Measurements from ENCODE around the gene ADAMTSL2.

The ADAMTSL2 gene

GRCh38 chr9:133605446-133605845, 70.9 kb downstream of the ADAMTSL2 start:
- H3K9ac ChIP-seq (ENCODE audit: low read depth in 1 of 2, low read length in 2 of 2): no peak overlapping the region
- no peaks in the 10 kb centered on the region for H3K4me1 ChIP-seq (ENCODE audit: control insufficient read depth in 1 of 2, insufficient read depth in 2 of 2, low read length in 2 of 2)
- no peaks in the 10 kb centered on the region for H3K36me3 ChIP-seq (ENCODE audit: control insufficient read depth in 1 of 2, insufficient read depth in 2 of 2, low read length in 2 of 2)
- H3K9me3 ChIP-seq (ENCODE audit: control insufficient read depth in 1 of 2, low read length in 2 of 2): no peaks in the 10 kb centered on the region
- peaks cover 15 to 23% of the 10 kb centered on the region in 2 donors for H3K27me3 ChIP-seq (ENCODE audit: control insufficient read depth in 1 of 2, insufficient read depth in 2 of 2, low read length in 2 of 2)
- no peak overlapping the region for H3K4me3 ChIP-seq (ENCODE audit: low read depth in 1 of 2, low read length in 2 of 2)
- no peak overlapping the region for H3K27ac ChIP-seq (ENCODE audit: low read depth, low read length)

GRCh38 chr9:133605856-133606707, 71.6 kb downstream of the ADAMTSL2 start:
- Histone ChIP-seq H3K36me3 (ENCODE audit: control insufficient read depth in 1 of 2, insufficient read depth in 2 of 2, low read length in 2 of 2) (no peaks in the 10 kb centered on the region), H3K9me3 (ENCODE audit: control insufficient read depth in 1 of 2, low read length in 2 of 2) (no peaks in the 10 kb centered on the region), H3K27me3 (ENCODE audit: control insufficient read depth in 1 of 2, insufficient read depth in 2 of 2, low read length in 2 of 2) (peaks cover 21 to 23% of the 10 kb centered on the region in 2 donors), H3K9ac (ENCODE audit: low read depth in 1 of 2, low read length in 2 of 2) (no peak overlapping the region), H3K4me1 (ENCODE audit: control insufficient read depth in 1 of 2, insufficient read depth in 2 of 2, low read length in 2 of 2) (no peaks in the 10 kb centered on the region), H3K4me3 (ENCODE audit: low read depth in 1 of 2, low read length in 2 of 2) (no peak overlapping the region), H3K27ac (ENCODE audit: low read depth, low read length) (no peak overlapping the region)

- Histone ChIP-seq H3K27ac (ENCODE audit: low read depth, low read length) (no peak overlapping the region), H3K9me3 (ENCODE audit: control insufficient read depth in 1 of 2, low read length in 2 of 2) (no peaks in the 10 kb centered on the region), H3K27me3 (ENCODE audit: control insufficient read depth in 1 of 2, insufficient read depth in 2 of 2, low read length in 2 of 2) (peaks cover 21 to 23% of the 10 kb centered on the region in 2 donors), H3K4me3 (ENCODE audit: low read depth in 1 of 2, low read length in 2 of 2) (no peak overlapping the region), H3K9ac (ENCODE audit: low read depth in 1 of 2, low read length in 2 of 2) (no peak overlapping the region), H3K36me3 (ENCODE audit: control insufficient read depth in 1 of 2, insufficient read depth in 2 of 2, low read length in 2 of 2) (no peaks in the 10 kb centered on the region), H3K4me1 (ENCODE audit: control insufficient read depth in 1 of 2, insufficient read depth in 2 of 2, low read length in 2 of 2) (no peaks in the 10 kb centered on the region)
These were observed 72.2 kb downstream of the ADAMTSL2 start for GRCh38 chr9:133606708-133607025.

- H3K9ac ChIP-seq (ENCODE audit: low read depth in 1 of 2, low read length in 2 of 2): no peak overlapping the region
- no peak overlapping the region for H3K4me3 ChIP-seq (ENCODE audit: low read depth in 1 of 2, low read length in 2 of 2)
- no peaks in the 10 kb centered on the region for H3K4me1 ChIP-seq (ENCODE audit: control insufficient read depth in 1 of 2, insufficient read depth in 2 of 2, low read length in 2 of 2)
- H3K27ac ChIP-seq (ENCODE audit: low read depth, low read length): no peak overlapping the region
- peaks cover 21 to 23% of the 10 kb centered on the region in 2 donors for H3K27me3 ChIP-seq (ENCODE audit: control insufficient read depth in 1 of 2, insufficient read depth in 2 of 2, low read length in 2 of 2)
- H3K36me3 ChIP-seq (ENCODE audit: control insufficient read depth in 1 of 2, insufficient read depth in 2 of 2, low read length in 2 of 2): no peaks in the 10 kb centered on the region
- H3K9me3 ChIP-seq (ENCODE audit: control insufficient read depth in 1 of 2, low read length in 2 of 2): no peaks in the 10 kb centered on the region
These were observed 72.9 kb downstream of the ADAMTSL2 start for GRCh38 chr9:133607381-133607780.

GRCh38 chr9:133607976-133608375, 73.5 kb downstream of the ADAMTSL2 start:
- H3K36me3 ChIP-seq (ENCODE audit: control insufficient read depth in 1 of 2, insufficient read depth in 2 of 2, low read length in 2 of 2): no peaks in the 10 kb centered on the region
- no peak overlapping the region for H3K4me3 ChIP-seq (ENCODE audit: low read depth in 1 of 2, low read length in 2 of 2)
- H3K9me3 ChIP-seq (ENCODE audit: control insufficient read depth in 1 of 2, low read length in 2 of 2): no peaks in the 10 kb centered on the region
- H3K9ac ChIP-seq (ENCODE audit: low read depth in 1 of 2, low read length in 2 of 2): no peak overlapping the region
- H3K27ac ChIP-seq (ENCODE audit: low read depth, low read length): no peak overlapping the region
- no peaks in the 10 kb centered on the region for H3K4me1 ChIP-seq (ENCODE audit: control insufficient read depth in 1 of 2, insufficient read depth in 2 of 2, low read length in 2 of 2)
- H3K27me3 ChIP-seq (ENCODE audit: control insufficient read depth in 1 of 2, insufficient read depth in 2 of 2, low read length in 2 of 2): peaks cover 21 to 23% of the 10 kb centered on the region in 2 donors

GRCh38 chr9:133608382-133608781, 73.9 kb downstream of the ADAMTSL2 start:
- Histone ChIP-seq H3K27me3 (ENCODE audit: control insufficient read depth in 1 of 2, insufficient read depth in 2 of 2, low read length in 2 of 2) (peaks cover 23 to 24% of the 10 kb centered on the region in 2 donors), H3K9ac (ENCODE audit: low read depth in 1 of 2, low read length in 2 of 2) (no peak overlapping the region), H3K4me3 (ENCODE audit: low read depth in 1 of 2, low read length in 2 of 2) (no peak overlapping the region), H3K4me1 (ENCODE audit: control insufficient read depth in 1 of 2, insufficient read depth in 2 of 2, low read length in 2 of 2) (no peaks in the 10 kb centered on the region), H3K9me3 (ENCODE audit: control insufficient read depth in 1 of 2, low read length in 2 of 2) (no peaks in the 10 kb centered on the region), H3K27ac (ENCODE audit: low read depth, low read length) (no peak overlapping the region), H3K36me3 (ENCODE audit: control insufficient read depth in 1 of 2, insufficient read depth in 2 of 2, low read length in 2 of 2) (no peaks in the 10 kb centered on the region)

GRCh38 chr9:133608889-133609288, 74.4 kb downstream of the ADAMTSL2 start:
- Histone ChIP-seq H3K27ac (ENCODE audit: low read depth, low read length) (no peak overlapping the region), H3K4me1 (ENCODE audit: control insufficient read depth in 1 of 2, insufficient read depth in 2 of 2, low read length in 2 of 2) (no peaks in the 10 kb centered on the region), H3K27me3 (ENCODE audit: control insufficient read depth in 1 of 2, insufficient read depth in 2 of 2, low read length in 2 of 2) (peaks cover 23 to 24% of the 10 kb centered on the region in 2 donors), H3K9me3 (ENCODE audit: control insufficient read depth in 1 of 2, low read length in 2 of 2) (no peaks in the 10 kb centered on the region), H3K36me3 (ENCODE audit: control insufficient read depth in 1 of 2, insufficient read depth in 2 of 2, low read length in 2 of 2) (no peaks in the 10 kb centered on the region), H3K9ac (ENCODE audit: low read depth in 1 of 2, low read length in 2 of 2) (no peak overlapping the region), H3K4me3 (ENCODE audit: low read depth in 1 of 2, low read length in 2 of 2) (no peak overlapping the region)

GRCh38 chr9:133609311-133610098, 75.0 kb downstream of the ADAMTSL2 start, which contains the start of gene FAM163B:
Gene FAM163B (minus strand): TSS chr9:133609389. CDS start chr9:133580223, 29,166 bp downstream.
- Histone ChIP-seq H3K4me3 (ENCODE audit: low read depth in 1 of 2, low read length in 2 of 2) (no peak within 1 kb of the TSS), H3K4me1 (ENCODE audit: control insufficient read depth in 1 of 2, insufficient read depth in 2 of 2, low read length in 2 of 2) (no peaks in the 10 kb centered on the region), H3K36me3 (ENCODE audit: control insufficient read depth in 1 of 2, insufficient read depth in 2 of 2, low read length in 2 of 2) (no peaks in the 10 kb centered on the region), H3K9me3 (ENCODE audit: control insufficient read depth in 1 of 2, low read length in 2 of 2) (no peaks in the 10 kb centered on the region), H3K27ac (ENCODE audit: low read depth, low read length) (no peak within 1 kb of the TSS), H3K9ac (ENCODE audit: low read depth in 1 of 2, low read length in 2 of 2) (no peak within 1 kb of the TSS), H3K27me3 (ENCODE audit: control insufficient read depth in 1 of 2, insufficient read depth in 2 of 2, low read length in 2 of 2) (peaks cover 23 to 24% of the 10 kb centered on the region in 2 donors)

- H3K36me3 ChIP-seq (ENCODE audit: control insufficient read depth in 1 of 2, insufficient read depth in 2 of 2, low read length in 2 of 2): no peaks in the 10 kb centered on the region
- no peak overlapping the region for H3K4me3 ChIP-seq (ENCODE audit: low read depth in 1 of 2, low read length in 2 of 2)
- peaks cover 24 to 31% of the 10 kb centered on the region in 2 donors for H3K27me3 ChIP-seq (ENCODE audit: control insufficient read depth in 1 of 2, insufficient read depth in 2 of 2, low read length in 2 of 2)
- no peaks in the 10 kb centered on the region for H3K9me3 ChIP-seq (ENCODE audit: control insufficient read depth in 1 of 2, low read length in 2 of 2)
- no peak overlapping the region for H3K9ac ChIP-seq (ENCODE audit: low read depth in 1 of 2, low read length in 2 of 2)
- H3K4me1 ChIP-seq (ENCODE audit: control insufficient read depth in 1 of 2, insufficient read depth in 2 of 2, low read length in 2 of 2): no peaks in the 10 kb centered on the region
- no peak overlapping the region for H3K27ac ChIP-seq (ENCODE audit: low read depth, low read length)
These were observed 76.3 kb downstream of the ADAMTSL2 start for GRCh38 chr9:133610845-133611244.

- Histone ChIP-seq H3K9ac (ENCODE audit: low read depth in 1 of 2, low read length in 2 of 2) (no peak overlapping the region), H3K27me3 (ENCODE audit: control insufficient read depth in 1 of 2, insufficient read depth in 2 of 2, low read length in 2 of 2) (peaks cover 24 to 27% of the 10 kb centered on the region in 2 donors), H3K36me3 (ENCODE audit: control insufficient read depth in 1 of 2, insufficient read depth in 2 of 2, low read length in 2 of 2) (no peaks in the 10 kb centered on the region), H3K9me3 (ENCODE audit: control insufficient read depth in 1 of 2, low read length in 2 of 2) (no peaks in the 10 kb centered on the region), H3K27ac (ENCODE audit: low read depth, low read length) (no peak overlapping the region), H3K4me3 (ENCODE audit: low read depth in 1 of 2, low read length in 2 of 2) (no peak overlapping the region), H3K4me1 (ENCODE audit: control insufficient read depth in 1 of 2, insufficient read depth in 2 of 2, low read length in 2 of 2) (no peaks in the 10 kb centered on the region)
These were observed 77.5 kb downstream of the ADAMTSL2 start for GRCh38 chr9:133612051-133612450.

All from duodenal mucosa (tissue), 2 donors.